Small intestine (tissue), 7 donors: Measurements from ENCODE around the gene PLA2G4F. TPM values are rescaled to one million over a fixed set of nuclear protein-coding genes. Genes with fewer than 3 reads are reported as not detected.

Source experiments
- DNase-seq, 2 donors: peaks; one replicate each; pipeline versions ENCODE4 v3.0.0 to v3.0.0-alpha.2; 2013
- FAIRE-seq: peaks from 2 replicates; lab custom pipeline; 2012; peaks lifted over from hg19 to GRCh38; lab: Jason Lieb, UNC
- H3K27ac ChIP-seq, 3 donors: one replicate each; pipeline ENCODE4 v1.5.1; 2013; ENCODE audit warnings: low read length in 2 of 3, mild to moderate bottlenecking in 2 of 3, control low read depth in 1 of 3, inconsistent platforms in 1 of 3, low read depth in 1 of 3, moderate library complexity in 1 of 3
- H3K27me3 ChIP-seq, 3 donors: one replicate each; pipeline ENCODE4 v1.6.1; 2013; ENCODE audit warnings: low read length in 3 of 3, inconsistent platforms in 1 of 3; ENCODE audit not compliant: control insufficient read depth in 3 of 3, insufficient read depth in 3 of 3
- H3K36me3 ChIP-seq, 3 donors: one replicate each; pipeline ENCODE4 v1.6.1; 2013; ENCODE audit warnings: low read length in 3 of 3, inconsistent platforms in 1 of 3, low read depth in 1 of 3, mild to moderate bottlenecking in 1 of 3, moderate library complexity in 1 of 3; ENCODE audit not compliant: control insufficient read depth in 3 of 3, insufficient read depth in 2 of 3
- H3K4me1 ChIP-seq, 3 donors: one replicate each; pipeline ENCODE4 v1.6.1; 2013; ENCODE audit warnings: low read length in 2 of 3, inconsistent platforms in 1 of 3, low read depth in 1 of 3, mild to moderate bottlenecking in 1 of 3, moderate library complexity in 1 of 3; ENCODE audit not compliant: control insufficient read depth in 3 of 3, insufficient read depth in 2 of 3
- H3K4me3 ChIP-seq, 3 donors: one replicate each; pipeline ENCODE4 v1.5.1; 2013; ENCODE audit warnings: low read length in 3 of 3, control low read depth in 1 of 3, inconsistent platforms in 1 of 3, low read depth in 1 of 3, mild to moderate bottlenecking in 1 of 3, moderate library complexity in 1 of 3
- H3K9me3 ChIP-seq, 2 donors: one replicate each; pipeline ENCODE4 v1.6.1; 2013; ENCODE audit warnings: low read depth in 1 of 2, low read length in 1 of 2; ENCODE audit not compliant: control insufficient read depth in 2 of 2, insufficient read depth in 1 of 2
- WGBS, 3 donors: extraction: QIAGEN DNeasy Blood & Tissue Kit; methylation state at CpG; one replicate each; pipeline ENCODE4 v1.1.7; 2013; 5-methylcytosine and 5-hydroxymethylcytosine counted together
- polyA plus RNA-seq, 4 donors: library from polyadenylated mRNA; stranded (reverse) in 3 of 4; unstranded in 1 of 4; fragments of 200-250 nt in 3 of 4; fragments of 120-200 nt in 1 of 4; gene quantifications; one replicate each; pipeline versions ENCODE4 v1.2.1 to v1.2.3, GENCODE V29; 2013
- donor health status: healthy with polysubstance abuse.
- donor health status: control.
- donor health status: control.
- donor health status: Bipolar disorder and iron deficiency.
- donor health status: healthy.

Gene PLA2G4F
- polyA plus RNA-seq, 4 donors = 3.2 to 27.5 (median 11.0) TPM

GRCh38 chr15:42154212-42154941 is 2.1 kb downstream of the PLA2G4F start:
- peaks cover 0 to 28% (median 4%) of the 10 kb centered on the region in 3 donors for H3K36me3 ChIP-seq
- H3K4me1 ChIP-seq = peaks cover 0 to 13% (median 0%) of the 10 kb centered on the region in 3 donors
- H3K9me3 ChIP-seq = no peaks in the 10 kb centered on the region
- WGBS, 3 donors = 82 to 86% (median 84%) methylated on average over 13 to 16 of the region's 16 CpGs
- H3K27ac ChIP-seq = no peak overlapping the region
- no peaks in the 10 kb centered on the region for H3K27me3 ChIP-seq
- DNase-seq (peak in 1 of 2 donors; percentile 18), FAIRE-seq (no peak)
- peak overlapping the region in 1 of 3 donors; percentile 12 for H3K4me3 ChIP-seq

DNA sequence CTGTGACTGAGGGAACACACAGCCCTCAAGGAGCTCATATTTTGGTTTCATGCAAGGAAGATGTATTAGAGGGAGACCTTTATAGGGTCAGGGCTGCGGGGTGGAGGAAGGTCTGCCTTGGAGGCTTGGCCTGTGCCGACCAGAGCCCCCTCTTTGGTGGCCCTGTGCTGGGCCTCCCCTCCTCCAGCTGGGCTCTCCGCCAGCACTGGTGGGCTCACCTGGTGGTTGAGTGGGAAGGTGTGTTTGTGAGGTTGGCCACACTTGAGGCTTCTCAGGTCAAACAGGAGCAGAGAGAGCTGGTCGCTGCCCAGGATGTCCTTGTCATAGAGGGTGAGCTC is 2.6 kb downstream of the PLA2G4F start:
- Histone ChIP-seq H3K27me3 (no peaks in the 10 kb centered on the region), H3K4me1 (peaks cover 0 to 13% (median 0%) of the 10 kb centered on the region in 3 donors), H3K27ac (no peak overlapping the region), H3K9me3 (no peaks in the 10 kb centered on the region), H3K4me3 (no peak overlapping the region), H3K36me3 (peaks cover 0 to 23% (median under 1%) of the 10 kb centered on the region in 3 donors)
- FAIRE-seq (no peak), DNase-seq (no peak)
- WGBS, 3 donors = 88 to 91% (median 89%) methylated on average over 4 of the region's 4 CpGs

DNA sequence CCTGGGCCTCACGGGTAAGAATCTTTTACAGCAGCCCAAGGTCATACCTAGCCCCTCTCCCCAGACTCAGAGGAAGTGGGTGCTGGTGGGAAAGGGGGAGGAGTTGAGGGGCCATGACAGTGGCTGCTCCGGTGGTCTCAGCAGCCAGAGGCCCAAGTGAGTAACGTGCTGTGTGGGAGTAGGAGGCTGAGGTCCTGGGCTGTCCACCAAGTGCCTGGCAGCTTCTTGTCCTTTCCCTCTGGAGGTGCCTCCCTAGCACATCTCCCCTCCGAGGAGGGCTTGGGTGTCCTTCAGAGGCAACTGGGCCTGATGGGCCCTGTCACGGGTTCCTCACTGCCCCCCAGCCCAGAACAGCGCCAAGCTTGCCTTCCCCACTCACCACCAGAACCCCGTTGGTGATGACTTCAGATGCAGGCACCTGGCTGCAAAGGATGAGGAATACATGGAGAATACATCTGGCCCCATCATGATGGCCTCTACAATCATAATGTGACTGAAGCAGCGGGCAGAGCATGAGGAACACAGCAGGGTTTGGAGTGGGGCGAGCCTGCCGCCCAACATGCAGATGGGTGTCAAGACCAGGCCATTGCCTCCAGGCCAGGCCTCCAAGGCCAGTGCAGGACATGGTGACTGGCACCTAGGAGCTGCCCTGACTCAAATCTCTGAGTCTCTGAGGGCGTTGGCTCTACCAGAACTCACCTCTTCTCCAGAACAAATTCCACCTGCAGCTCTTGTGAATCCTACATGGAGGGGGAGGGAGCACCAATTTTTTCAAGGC is 3.3 kb downstream of the PLA2G4F start:
- FAIRE-seq (no peak), DNase-seq (no peak)
- Histone ChIP-seq H3K27me3 (no peaks in the 10 kb centered on the region), H3K36me3 (peaks cover 0 to 19% (median 0%) of the 10 kb centered on the region in 3 donors), H3K27ac (no peak overlapping the region), H3K4me1 (peaks cover 0 to 13% (median 0%) of the 10 kb centered on the region in 3 donors), H3K4me3 (no peak overlapping the region), H3K9me3 (no peaks in the 10 kb centered on the region)
- 86 to 92% (median 92%) methylated on average over 10 to 11 of the region's 11 CpGs for WGBS, 3 donors

DNA sequence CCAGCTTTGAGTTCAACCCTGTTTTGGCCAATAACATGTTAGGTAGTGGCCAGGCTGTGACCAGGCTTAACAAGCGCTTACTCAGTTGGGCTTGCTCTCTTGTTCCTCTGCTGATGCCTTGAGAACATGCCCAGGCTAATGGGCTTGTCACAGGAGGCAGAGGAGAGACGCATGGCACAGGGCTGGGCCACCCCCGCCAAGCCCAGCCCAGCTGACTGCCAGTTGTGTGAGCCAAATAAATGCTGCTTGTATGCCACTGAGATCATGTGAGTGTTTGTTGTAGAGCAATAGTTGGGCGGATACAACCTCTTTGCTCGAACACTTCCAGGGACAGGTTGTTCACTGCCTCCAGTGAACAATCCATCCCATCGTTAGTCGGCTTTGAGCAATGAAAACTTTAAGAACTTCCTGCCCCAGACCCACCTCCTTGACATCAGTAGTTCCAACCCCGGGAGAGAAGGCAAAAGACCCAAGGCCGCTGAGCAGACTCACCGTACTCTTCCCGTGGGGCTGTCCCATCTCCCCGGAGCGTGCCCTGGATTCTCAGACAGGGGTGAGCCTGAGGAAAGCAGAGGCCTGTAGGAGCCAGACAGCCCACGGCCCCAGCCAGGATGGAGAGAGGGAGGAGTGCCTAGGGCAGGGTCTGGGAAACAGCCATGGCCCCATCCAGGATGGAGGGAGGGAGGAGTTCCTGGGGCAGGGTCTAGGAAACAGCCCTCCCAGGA is 4.1 kb downstream of the PLA2G4F start:
- Histone ChIP-seq H3K27me3 (no peaks in the 10 kb centered on the region), H3K27ac (no peak overlapping the region), H3K9me3 (no peaks in the 10 kb centered on the region), H3K4me3 (no peak overlapping the region), H3K36me3 (peaks cover 0 to 17% (median 0%) of the 10 kb centered on the region in 3 donors), H3K4me1 (peaks cover 0 to 13% (median 0%) of the 10 kb centered on the region in 3 donors)
- 86 to 89% (median 86%) methylated on average over 14 of the region's 14 CpGs for WGBS, 3 donors
- no peak for FAIRE-seq
- no peak for DNase-seq

- no peak for DNase-seq
- H3K27me3 ChIP-seq = no peaks in the 10 kb centered on the region
- no peaks in the 10 kb centered on the region for H3K9me3 ChIP-seq
- no peak for FAIRE-seq
- H3K4me3 ChIP-seq = no peak overlapping the region
- WGBS, 3 donors = 61 to 69% (median 62%) methylated on average over 4 of the region's 4 CpGs
- no peak overlapping the region for H3K27ac ChIP-seq
- peaks cover 0 to 17% (median 0%) of the 10 kb centered on the region in 3 donors for H3K36me3 ChIP-seq
- peaks cover 0 to 11% (median 0%) of the 10 kb centered on the region in 3 donors for H3K4me1 ChIP-seq
Observed at GRCh38 chr15:42151736-42152135, 4.7 kb downstream of the PLA2G4F start.

GRCh38 chr15:42151141-42151561 is 5.3 kb downstream of the PLA2G4F start:
- WGBS, 3 donors = 83 to 88% (median 86%) methylated on average over 10 of the region's 10 CpGs
- Histone ChIP-seq H3K4me3 (no peak overlapping the region), H3K4me1 (peaks cover 0 to 6% (median 0%) of the 10 kb centered on the region in 3 donors), H3K27me3 (no peaks in the 10 kb centered on the region), H3K27ac (no peak overlapping the region), H3K9me3 (no peaks in the 10 kb centered on the region), H3K36me3 (peaks cover 0 to 17% (median 0%) of the 10 kb centered on the region in 3 donors)
- FAIRE-seq = no peak
- DNase-seq = no peak

DNA sequence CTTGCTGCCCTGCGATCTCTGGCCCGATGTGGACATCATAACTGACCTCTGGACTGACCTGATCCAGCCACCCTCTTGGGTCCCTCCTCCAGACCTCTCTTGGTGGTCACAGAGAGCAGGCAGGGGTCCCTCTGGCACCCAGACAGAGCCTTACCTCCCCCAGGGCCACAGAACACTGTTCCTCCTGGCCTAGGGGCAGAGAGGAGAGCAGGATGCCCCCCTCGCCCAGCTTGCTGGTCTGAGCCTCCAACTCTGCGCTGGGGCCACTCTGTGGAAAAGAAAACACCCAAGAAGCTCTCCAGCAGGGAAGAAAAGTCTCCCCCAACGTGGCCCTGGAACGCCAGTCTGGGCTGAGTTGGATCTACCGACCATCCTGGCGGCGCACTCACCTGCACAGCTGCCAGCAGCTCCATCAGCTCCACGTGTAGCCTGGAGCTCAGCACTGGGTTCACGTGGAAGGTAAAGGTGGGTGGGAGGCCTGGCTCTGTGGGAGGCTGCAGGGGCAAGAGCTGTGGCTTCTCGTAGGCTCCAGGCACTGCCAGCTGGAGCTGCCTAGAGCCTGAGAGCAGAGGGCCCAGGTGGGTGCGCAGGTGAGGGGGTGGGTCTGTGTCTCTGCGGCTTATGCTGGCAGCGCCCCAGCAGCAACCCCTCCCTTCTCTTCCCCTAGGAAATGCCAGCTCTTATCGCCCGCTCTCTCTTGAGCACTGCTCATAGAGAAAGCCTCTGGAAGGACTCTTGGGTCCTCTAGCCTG is 6.0 kb downstream of the PLA2G4F start:
- no peak overlapping the region for H3K27ac ChIP-seq
- H3K4me1 ChIP-seq = peaks cover 0 to 1% (median 0%) of the 10 kb centered on the region in 3 donors
- no peak overlapping the region for H3K4me3 ChIP-seq
- DNase-seq = no peak
- H3K27me3 ChIP-seq = no peaks in the 10 kb centered on the region
- no peak for FAIRE-seq
- 82 to 93% (median 87%) methylated on average over 17 of the region's 17 CpGs for WGBS, 3 donors
- no peaks in the 10 kb centered on the region for H3K9me3 ChIP-seq
- peaks cover 0 to 17% (median 0%) of the 10 kb centered on the region in 3 donors for H3K36me3 ChIP-seq
